CD14-positive monocyte (primary cell): ENCODE results near the gene BMERB1. TPM values are rescaled to one million over a fixed set of nuclear protein-coding genes. Genes with fewer than 3 reads are reported as not detected.

Experiments
- DNase-seq, 3 donors: peaks; one replicate each; pipeline ENCODE4 v3.0.0-alpha.2; 2011 to 2022
- H2AFZ ChIP-seq: 2 replicates; pipeline ENCODE4 v1.6.0; 2012; ENCODE audit warnings: mild to moderate bottlenecking, low read depth, low read length, inconsistent platforms; ENCODE audit not compliant: insufficient read depth, poor library complexity, severe bottlenecking
- H3K27ac ChIP-seq, 2 donors: 1 replicate in 1 of 2; 2 replicates in 1 of 2; pipeline ENCODE4 v1.5.1; 2012 to 2013; ENCODE audit warnings: low read length in 2 of 2, control low read depth in 1 of 2, inconsistent platforms in 1 of 2, low read depth in 1 of 2, mild to moderate bottlenecking in 1 of 2
- H3K27me3 ChIP-seq, 2 donors: one replicate each; pipeline versions ENCODE4 v1.6.0 to v1.6.1; 2011 to 2013; ENCODE audit warnings: low read length in 2 of 2; ENCODE audit not compliant: control insufficient read depth in 2 of 2, insufficient read depth in 2 of 2
- H3K36me3 ChIP-seq, 2 donors: replicated peaks in 1 of 2; 1 replicate in 1 of 2; 2 replicates in 1 of 2; pipeline versions ENCODE4 v1.5.1 to v1.6.1; 2012 to 2013; ENCODE audit warnings: low read length in 2 of 2, control low read depth in 1 of 2, inconsistent platforms in 1 of 2, mild to moderate bottlenecking in 1 of 2; ENCODE audit not compliant: insufficient read depth in 2 of 2, control insufficient read depth in 1 of 2
- H3K4me1 ChIP-seq, 2 donors: 1 replicate in 1 of 2; 2 replicates in 1 of 2; pipeline versions ENCODE4 v1.5.1 to v1.6.1; 2012 to 2013; ENCODE audit warnings: low read length in 2 of 2, control low read depth in 1 of 2, inconsistent platforms in 1 of 2, mild to moderate bottlenecking in 1 of 2, moderate library complexity in 1 of 2; ENCODE audit not compliant: insufficient read depth in 2 of 2, control insufficient read depth in 1 of 2
- H3K4me2 ChIP-seq: replicated peaks from 2 replicates; pipeline ENCODE3; 2012; ENCODE audit warnings: low read length, moderate library complexity, mild to moderate bottlenecking; ENCODE audit not compliant: poor library complexity, severe bottlenecking; ENCODE audit errors: extremely low read depth
- H3K4me3 ChIP-seq, 3 experiments: fragments of 200-600 bp in 1 of 3; sonication (generic) in 1 of 3; replicated peaks in 1 of 3; 1 replicate in 2 of 3; 2 replicates in 1 of 3; pipeline ENCODE4 v1.5.1; 2011 to 2013; ENCODE audit warnings: low read length in 3 of 3, mild to moderate bottlenecking in 3 of 3, control low read depth in 2 of 3, low read depth in 2 of 3, inconsistent platforms in 1 of 3, moderate library complexity in 1 of 3
- H3K79me2 ChIP-seq: 2 replicates; pipeline ENCODE4 v1.6.0; 2012; ENCODE audit warnings: mild to moderate bottlenecking, control low read depth, inconsistent platforms, low read length, moderate library complexity; ENCODE audit not compliant: insufficient read depth
- H3K9ac ChIP-seq: 2 replicates; pipeline ENCODE4 v1.6.0; 2017; ENCODE audit warnings: low read length, mild to moderate bottlenecking; ENCODE audit not compliant: insufficient read depth, poor library complexity, severe bottlenecking
- H3K9me3 ChIP-seq, 2 donors: replicated peaks in 1 of 2; 1 replicate in 1 of 2; 2 replicates in 1 of 2; pipeline versions ENCODE4 v1.5.1 to v1.6.1; 2012 to 2013; ENCODE audit warnings: low read length in 2 of 2, control low read depth in 1 of 2; ENCODE audit not compliant: control insufficient read depth in 1 of 2, insufficient read depth in 1 of 2
- H4K20me1 ChIP-seq: 2 replicates; pipeline ENCODE4 v1.6.0; 2012; ENCODE audit warnings: mild to moderate bottlenecking, low read length, control low read depth, moderate library complexity; ENCODE audit not compliant: insufficient read depth
- H3K27ac Mint-ChIP-seq, 7 donors: one replicate each; pipeline ENCODE4 v1.8.0; 2020; ENCODE audit warnings: mild to moderate bottlenecking in 7 of 7, mixed read lengths in 7 of 7, moderate library complexity in 6 of 7, inconsistent platforms in 2 of 7
- H3K27me3 Mint-ChIP-seq, 3 donors: one replicate each; pipeline ENCODE4 v1.8.0; 2021 to 2022; ENCODE audit warnings: low read depth in 3 of 3, mild to moderate bottlenecking in 3 of 3, mixed read lengths in 3 of 3, moderate library complexity in 3 of 3, inconsistent platforms in 1 of 3
- H3K36me3 Mint-ChIP-seq, 2 donors: one replicate each; pipeline ENCODE4 v1.8.0; 2020; ENCODE audit warnings: mixed read lengths in 2 of 2, inconsistent platforms in 1 of 2, mild to moderate bottlenecking in 1 of 2
- H3K4me1 Mint-ChIP-seq: one replicate; pipeline ENCODE4 v1.8.0; 2020; ENCODE audit warnings: mild to moderate bottlenecking, mixed read lengths
- H3K4me3 Mint-ChIP-seq, 2 donors: one replicate each; pipeline ENCODE4 v1.8.0; 2020; ENCODE audit warnings: mild to moderate bottlenecking in 2 of 2, mixed read lengths in 2 of 2, moderate library complexity in 1 of 2
- H3K9me3 Mint-ChIP-seq, 7 donors: one replicate each; pipeline ENCODE4 v1.8.0; 2020 to 2022; ENCODE audit warnings: mixed read lengths in 7 of 7, mild to moderate bottlenecking in 6 of 7, moderate library complexity in 6 of 7, inconsistent platforms in 2 of 7
- CTCF ChIP-seq: fragments of 200-600 bp; IDR thresholded peaks from one replicate; pipeline ENCODE4 v1.8.0; 2022; ENCODE audit warnings: antibody characterized with exemption, mild to moderate bottlenecking
- WGBS: methylation state at CpG from one replicate; pipeline ENCODE4 v1.1.5; 2013; ENCODE audit warnings: missing lambda C conversion rate; ENCODE audit not compliant: insufficient coverage; 5-methylcytosine and 5-hydroxymethylcytosine counted together
- intact Hi-C, 2 donors: fragments of 100-400 bp; cut with micrococcal nuclease; formaldehyde crosslinking; loops; one replicate each; pipeline versions ENCODE4 v1.15.0 to v1.15.1; 2023
- polyA plus RNA-seq, 3 donors: library from polyadenylated mRNA; depleted of rRNA in 1 of 3; unstranded in 2 of 3; stranded (reverse) in 1 of 3; fragments of 300-500 nt in 2 of 3; fragments of >200 nt in 1 of 3; fragmentation: Illumina TruSeq in 2 of 3; gene quantifications; 1 replicate in 2 of 3; 2 replicates in 1 of 3; pipeline ENCODE4 v1.2.3, GENCODE V29; 2012 to 2021

BMERB1 gene
- polyA plus RNA-seq, 3 donors, result 0.11 to 0.28 (median 0.11) TPM

DNA sequence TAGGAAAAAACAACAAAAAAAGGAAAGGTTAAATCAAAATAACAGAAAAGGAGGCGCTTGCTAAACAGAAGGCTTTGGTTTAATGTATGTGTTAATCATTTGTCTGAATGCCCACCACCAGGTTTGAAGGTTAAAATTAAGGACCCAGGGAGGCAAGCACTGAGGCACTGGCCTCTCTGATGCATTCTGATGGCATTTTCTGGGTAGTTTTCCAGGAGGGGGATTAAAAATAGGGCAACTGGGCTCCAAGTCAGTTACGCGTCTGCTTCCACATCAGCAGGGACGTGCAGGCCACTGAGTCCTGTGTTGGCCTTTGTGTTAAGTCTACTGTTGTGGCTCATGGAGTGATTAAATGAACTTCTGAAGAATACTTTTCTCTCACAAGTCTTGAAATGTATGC is 181.6 kb downstream of the BMERB1 start:
- Mint-ChIP-seq H3K4me3 (no peak overlapping the region), H3K27me3 (peaks cover 0 to 2% (median 0%) of the 10 kb centered on the region in 3 donors), H3K9me3 (peaks cover 0 to 3% (median 0%) of the 10 kb centered on the region in 7 donors), H3K36me3 (peaks cover 84 to 98% of the 10 kb centered on the region in 2 donors), H3K27ac (peak overlapping the region in 1 of 7 donors; percentile 65), H3K4me1 (no peaks in the 10 kb centered on the region)
- H3K27me3 ChIP-seq, result no peaks in the 10 kb centered on the region
- no peak overlapping the region for H3K4me3 ChIP-seq
- H4K20me1 ChIP-seq, result no peaks in the 10 kb centered on the region
- intact Hi-C loops, result no loop called here
- peaks cover 87 to 97% of the 10 kb centered on the region in 2 donors for H3K36me3 ChIP-seq
- DNase-seq, result no peak
- no peaks in the 10 kb centered on the region for H3K79me2 ChIP-seq
- no peak for TF ChIP-seq CTCF
- H3K4me1 ChIP-seq, result no peaks in the 10 kb centered on the region
- H3K9ac ChIP-seq, result no peak overlapping the region
- H3K9me3 ChIP-seq, result no peaks in the 10 kb centered on the region
- no peak overlapping the region for H3K4me2 ChIP-seq
- peak overlapping the region in 1 of 2 donors; percentile 37 for H3K27ac ChIP-seq
- H2AFZ ChIP-seq, result no peak overlapping the region
- 100% methylated on average over 4 of the region's 4 CpGs for WGBS

DNA sequence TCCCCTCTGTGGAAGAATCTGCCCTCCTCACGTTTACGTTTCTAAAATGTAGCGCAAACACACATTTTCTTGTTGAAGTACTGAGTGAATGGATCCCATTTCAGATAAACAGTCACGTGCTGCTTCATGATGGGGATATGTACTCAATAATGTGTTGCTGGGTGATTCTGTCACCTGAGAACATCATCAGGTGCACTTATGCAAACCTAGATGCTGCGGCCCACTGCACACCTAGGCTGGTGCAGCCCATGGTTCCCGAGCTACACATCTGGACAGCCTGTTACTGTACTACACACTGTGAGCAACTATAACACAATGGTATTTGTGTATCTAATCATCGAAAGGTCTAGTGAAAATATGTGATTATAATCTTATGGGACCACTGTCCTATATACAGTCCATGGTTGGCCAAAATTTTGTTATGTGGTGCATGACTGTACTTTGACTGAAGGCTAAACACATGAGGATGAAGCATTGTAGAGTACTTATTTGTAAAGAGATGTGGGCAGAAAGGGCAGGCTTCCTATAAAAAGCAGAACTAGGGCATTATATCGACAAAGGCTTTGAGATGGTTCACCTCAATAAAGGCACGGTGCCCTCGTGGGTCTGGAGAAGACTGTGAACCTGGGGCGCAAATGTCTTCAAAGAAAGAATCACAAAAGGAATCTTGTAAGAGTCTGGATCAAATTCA is 182.2 kb downstream of the BMERB1 start:
- Mint-ChIP-seq H3K4me1 (no peaks in the 10 kb centered on the region), H3K9me3 (peaks cover 0 to 3% (median 0%) of the 10 kb centered on the region in 7 donors), H3K4me3 (no peak overlapping the region), H3K27ac (peak overlapping the region in 2 of 7 donors; percentile 6 to 70), H3K36me3 (peaks cover 83 to 98% of the 10 kb centered on the region in 2 donors), H3K27me3 (peaks cover 0 to 2% (median 0%) of the 10 kb centered on the region in 3 donors)
- no peak for DNase-seq
- no peak overlapping the region for H3K4me3 ChIP-seq
- H4K20me1 ChIP-seq, result no peaks in the 10 kb centered on the region
- H3K9ac ChIP-seq, result no peak overlapping the region
- no peaks in the 10 kb centered on the region for H3K4me1 ChIP-seq
- peak overlapping the region in 1 of 2 donors; percentile 37 for H3K27ac ChIP-seq
- H3K27me3 ChIP-seq, result no peaks in the 10 kb centered on the region
- H3K4me2 ChIP-seq, result no peak overlapping the region
- TF ChIP-seq CTCF, result no peak
- H3K36me3 ChIP-seq, result peaks cover 89 to 97% of the 10 kb centered on the region in 2 donors
- WGBS, result 77% methylated on average over 5 of the region's 11 CpGs
- H3K9me3 ChIP-seq, result no peaks in the 10 kb centered on the region
- H2AFZ ChIP-seq, result no peak overlapping the region
- intact Hi-C loops, result no loop called here
- no peaks in the 10 kb centered on the region for H3K79me2 ChIP-seq
